ENCODE data around the gene MARCHF5. TPM values are rescaled to one million over a fixed set of nuclear protein-coding genes. Genes with fewer than 3 reads are reported as not detected.

MARCHF5 gene
- total and polyA plus RNA-seq, 2 donors: 20.9 to 29.3 TPM

DNA sequence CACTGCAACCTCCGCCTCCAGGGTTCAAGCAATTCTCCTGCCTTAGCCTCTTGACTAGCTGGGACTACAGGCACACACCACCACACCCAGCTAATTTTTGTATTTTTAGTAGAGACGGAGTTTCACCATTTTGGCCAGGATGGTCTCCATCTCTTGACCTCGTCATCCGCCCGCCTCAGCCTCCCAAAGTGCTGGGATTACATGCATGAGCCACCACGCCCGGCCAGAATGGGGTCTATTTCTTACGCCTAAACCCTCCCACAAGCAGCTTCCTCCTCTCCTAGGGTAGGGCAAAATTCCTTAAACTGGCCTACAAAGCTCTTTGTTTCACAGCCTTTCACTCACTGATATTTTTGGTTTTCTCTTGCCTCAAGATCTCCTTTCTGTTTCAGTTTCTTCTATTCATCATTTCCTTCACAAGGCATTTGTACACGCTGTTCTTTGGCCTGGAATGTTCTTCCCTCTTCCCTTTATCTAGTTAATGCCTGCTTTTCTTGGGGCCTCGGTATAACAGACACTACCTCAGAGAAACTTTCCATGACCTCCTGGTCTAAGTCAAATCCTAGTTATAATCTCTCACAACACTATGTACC is 6.8 kb upstream of the MARCHF5 start:
- Histone ChIP-seq H3K36me3 (ENCODE audit: insufficient read depth) (no peaks in the 10 kb centered on the region), H3K4me3 (ENCODE audit: low read depth, low read length) (no peak overlapping the region), H3K27ac (ENCODE audit: low read depth) (no peak overlapping the region), H3K4me1 (ENCODE audit: insufficient read depth) (no peaks in the 10 kb centered on the region)
- DNase-seq (ENCODE audit: extremely low spot score): no peak
- WGBS: 76% methylated on average over 10 of the region's 10 CpGs

GRCh38 chr10:92290076-92290836 is 711 bp upstream of the MARCHF5 start:
- Histone ChIP-seq H3K36me3 (ENCODE audit: insufficient read depth) (peaks cover 1% of the 10 kb centered on the region), H3K4me1 (ENCODE audit: insufficient read depth) (no peaks in the 10 kb centered on the region), H3K4me3 (ENCODE audit: low read depth, low read length) (peak overlapping the region; percentile 75), H3K27ac (ENCODE audit: low read depth) (peak overlapping the region; percentile 90)
- DNase-seq (ENCODE audit: extremely low spot score): no peak
- under 1% methylated on average over 33 of the region's 33 CpGs for WGBS

DNA sequence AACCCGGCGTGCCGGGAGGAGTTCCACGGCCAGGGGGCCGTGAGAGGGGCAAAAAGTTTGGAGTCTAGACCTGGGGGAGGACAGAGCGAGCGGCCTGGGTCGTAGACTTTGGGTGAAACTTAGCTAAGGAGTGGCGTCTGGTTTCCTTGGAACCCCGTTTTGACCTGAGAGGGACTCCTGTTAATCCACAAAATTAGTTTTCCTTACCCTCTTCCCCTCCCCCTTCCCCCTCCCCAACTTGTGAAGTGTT is 574 bp downstream of the MARCHF5 start:
- Histone ChIP-seq H3K27ac (ENCODE audit: low read depth) (peak overlapping the region; percentile 88), H3K4me3 (ENCODE audit: low read depth, low read length) (peak overlapping the region; percentile 75), H3K4me1 (ENCODE audit: insufficient read depth) (no peaks in the 10 kb centered on the region), H3K36me3 (ENCODE audit: insufficient read depth) (peaks cover 1% of the 10 kb centered on the region)
- no peak for DNase-seq (ENCODE audit: extremely low spot score)
- under 1% methylated on average over 10 of the region's 10 CpGs for WGBS

GRCh38 chr10:92291921-92292845 is 1.2 kb downstream of the MARCHF5 start:
- DNase-seq (ENCODE audit: extremely low spot score): no peak
- under 1% methylated on average over 17 of the region's 17 CpGs for WGBS

DNA sequence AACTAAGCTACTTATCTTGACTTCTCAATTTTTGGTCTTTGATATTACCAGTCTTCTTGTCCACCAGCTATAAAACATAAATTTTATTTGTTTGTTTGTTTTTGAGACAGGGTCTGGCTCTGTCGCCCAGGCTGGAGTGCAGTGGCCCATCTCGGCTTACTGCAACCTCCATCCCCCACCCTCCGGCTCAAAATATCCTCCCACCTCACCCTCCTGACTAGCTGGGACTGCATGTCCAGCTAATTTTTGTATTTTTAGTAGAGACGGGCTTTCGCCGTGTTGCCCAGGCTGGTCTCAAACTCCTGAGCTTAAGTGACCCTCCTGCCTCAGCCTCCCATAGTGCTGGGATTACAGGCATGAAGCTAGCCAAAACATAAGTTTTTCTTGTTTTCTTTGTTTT is 7.5 kb downstream of the MARCHF5 start:
- Histone ChIP-seq H3K36me3 (ENCODE audit: insufficient read depth) (peaks cover 2% of the 10 kb centered on the region), H3K27ac (ENCODE audit: low read depth) (no peak overlapping the region), H3K4me3 (ENCODE audit: low read depth, low read length) (no peak overlapping the region), H3K4me1 (ENCODE audit: insufficient read depth) (no peaks in the 10 kb centered on the region)
- DNase-seq (ENCODE audit: extremely low spot score): no peak
- WGBS: 85% methylated on average over 6 of the region's 6 CpGs

More at GRCh38 chr10:92291921-92292845, 1.2 kb downstream of the MARCHF5 start:
- H3K4me1 ChIP-seq (ENCODE audit: insufficient read depth): no peaks in the 10 kb centered on the region
- peak overlapping the region; percentile 75 for H3K4me3 ChIP-seq (ENCODE audit: low read depth, low read length)
- peaks cover 3% of the 10 kb centered on the region for H3K36me3 ChIP-seq (ENCODE audit: insufficient read depth)
- no peak overlapping the region for H3K27ac ChIP-seq (ENCODE audit: low read depth)

- DNase-seq (ENCODE audit: extremely low spot score): no peak
- H3K4me1 ChIP-seq (ENCODE audit: insufficient read depth): no peaks in the 10 kb centered on the region
Observed at GRCh38 chr10:92303096-92303495, 12.1 kb downstream of the MARCHF5 start.

DNA sequence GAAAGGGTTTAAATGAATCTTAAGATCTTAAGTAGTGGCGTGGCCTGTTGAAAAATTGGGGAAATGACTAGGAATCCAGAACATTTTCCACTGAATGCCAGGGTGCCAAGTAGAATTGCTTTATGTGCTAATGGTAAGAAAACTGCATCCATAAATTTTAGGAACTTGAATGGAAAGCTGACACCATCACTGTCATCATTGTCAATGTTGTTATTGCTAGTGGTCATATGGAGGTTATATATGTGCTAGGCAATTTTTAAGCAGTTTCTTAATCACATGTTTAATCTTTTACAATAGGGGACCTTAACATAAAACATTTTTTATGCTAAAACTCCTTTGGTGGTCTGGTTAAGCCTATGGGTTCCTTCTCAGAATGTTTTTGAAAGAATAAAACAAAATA is 13.1 kb downstream of the MARCHF5 start:
- Histone ChIP-seq H3K27ac (ENCODE audit: low read depth) (no peak overlapping the region), H3K4me1 (ENCODE audit: insufficient read depth) (no peaks in the 10 kb centered on the region), H3K36me3 (ENCODE audit: insufficient read depth) (no peaks in the 10 kb centered on the region), H3K4me3 (ENCODE audit: low read depth, low read length) (no peak overlapping the region)
- no peak for DNase-seq (ENCODE audit: extremely low spot score)
- 96% methylated on average over 1 of the region's 1 CpG for whole genome bisulfite sequencing

More at GRCh38 chr10:92303096-92303495, 12.1 kb downstream of the MARCHF5 start:
- Histone ChIP-seq H3K36me3 (ENCODE audit: insufficient read depth) (no peaks in the 10 kb centered on the region), H3K4me3 (ENCODE audit: low read depth, low read length) (no peak overlapping the region), H3K27ac (ENCODE audit: low read depth) (no peak overlapping the region)

GRCh38 chr10:92305133-92306072 is 14.4 kb downstream of the MARCHF5 start:
- 86% methylated on average over 13 of the region's 13 CpGs for WGBS
- no peak for DNase-seq (ENCODE audit: extremely low spot score)
- H3K4me3 ChIP-seq (ENCODE audit: low read depth, low read length): no peak overlapping the region
- H3K27ac ChIP-seq (ENCODE audit: low read depth): no peak overlapping the region
- no peaks in the 10 kb centered on the region for H3K4me1 ChIP-seq (ENCODE audit: insufficient read depth)
- H3K36me3 ChIP-seq (ENCODE audit: insufficient read depth): no peaks in the 10 kb centered on the region

DNA sequence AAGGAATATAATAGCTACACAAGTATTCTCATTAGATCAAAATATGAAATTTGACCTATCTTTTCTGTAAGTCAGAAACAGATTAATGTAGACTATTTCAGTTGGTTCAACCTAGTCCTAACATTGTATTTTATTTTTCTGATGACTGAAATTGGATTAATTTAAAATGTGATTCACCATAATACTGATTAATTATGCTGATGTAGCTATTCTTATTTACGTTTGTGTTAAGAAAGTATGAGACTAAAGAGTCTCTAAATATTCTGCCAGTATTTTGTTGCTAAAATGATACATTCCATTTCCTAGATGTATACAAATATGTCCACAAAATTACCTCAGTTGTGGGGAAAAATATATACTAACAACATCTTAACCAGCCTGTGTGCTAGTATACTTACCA is 18.3 kb downstream of the MARCHF5 start:
- 67% methylated on average over 1 of the region's 1 CpG for WGBS
- Histone ChIP-seq H3K36me3 (ENCODE audit: insufficient read depth) (no peaks in the 10 kb centered on the region), H3K4me1 (ENCODE audit: insufficient read depth) (no peaks in the 10 kb centered on the region), H3K27ac (ENCODE audit: low read depth) (no peak overlapping the region), H3K4me3 (ENCODE audit: low read depth, low read length) (no peak overlapping the region)
- DNase-seq (ENCODE audit: extremely low spot score): no peak

DNA sequence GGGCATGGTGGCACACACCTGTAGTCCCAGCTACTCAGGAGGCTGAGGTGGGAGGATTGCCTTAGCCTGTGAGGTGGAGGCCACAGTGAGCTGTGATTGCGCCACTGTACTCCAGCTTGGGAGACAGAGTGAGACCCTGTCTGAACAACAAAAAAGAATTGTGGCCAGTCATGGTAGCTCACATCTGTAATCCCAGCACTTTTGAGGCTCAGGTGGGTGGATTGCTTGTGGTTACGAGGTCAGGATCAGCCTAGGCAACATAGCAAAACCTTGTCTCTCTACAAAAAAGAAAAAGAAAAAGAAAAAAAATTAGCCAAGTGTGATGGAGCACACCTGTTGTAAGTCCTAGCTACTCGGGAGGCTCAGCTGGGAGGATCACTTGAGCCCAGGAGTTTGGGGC is 22.8 kb downstream of the MARCHF5 start:
- Histone ChIP-seq H3K4me1 (ENCODE audit: insufficient read depth) (no peaks in the 10 kb centered on the region), H3K27ac (ENCODE audit: low read depth) (no peak overlapping the region), H3K4me3 (ENCODE audit: low read depth, low read length) (no peak overlapping the region), H3K36me3 (ENCODE audit: insufficient read depth) (no peaks in the 10 kb centered on the region)
- WGBS: 95% methylated on average over 3 of the region's 3 CpGs
- no peak for DNase-seq (ENCODE audit: extremely low spot score)

- Histone ChIP-seq H3K27ac (ENCODE audit: low read depth) (no peak overlapping the region), H3K36me3 (ENCODE audit: insufficient read depth) (no peaks in the 10 kb centered on the region), H3K4me1 (ENCODE audit: insufficient read depth) (no peaks in the 10 kb centered on the region), H3K4me3 (ENCODE audit: low read depth, low read length) (no peak overlapping the region)
- WGBS: 78% methylated on average over 2 of the region's 2 CpGs
- no peak for DNase-seq (ENCODE audit: extremely low spot score)
Observed at GRCh38 chr10:92316610-92317009, 25.6 kb downstream of the MARCHF5 start.

GRCh38 chr10:92323079-92323478 is 32.1 kb downstream of the MARCHF5 start:
- no peak overlapping the region for H3K27ac ChIP-seq (ENCODE audit: low read depth)
- WGBS: 95% methylated on average over 2 of the region's 2 CpGs

More at GRCh38 chr10:92323079-92323478, 32.1 kb downstream of the MARCHF5 start:
- Histone ChIP-seq H3K4me1 (ENCODE audit: insufficient read depth) (no peaks in the 10 kb centered on the region), H3K4me3 (ENCODE audit: low read depth, low read length) (no peak overlapping the region), H3K36me3 (ENCODE audit: insufficient read depth) (no peaks in the 10 kb centered on the region)
- no peak for DNase-seq (ENCODE audit: extremely low spot score)

All from urinary bladder (tissue), 4 donors.